Spleen (tissue), 11 donors: ENCODE data around the gene ITPK1. TPM values are rescaled to one million over a fixed set of nuclear protein-coding genes. Genes with fewer than 3 reads are reported as not detected.

Source experiments
- DNase-seq: peaks from one replicate; pipeline ENCODE4 v3.0.0-alpha.2; 2020
- H3K27ac ChIP-seq, 8 donors: fragments of 200-600 bp; sonication (generic) in 7 of 8; 1 replicate in 4 of 8; 2 replicates in 4 of 8; pipeline versions ENCODE4 v1.5.0 to v1.8.0; 2016 to 2021; ENCODE audit warnings: inconsistent platforms in 4 of 8, mild to moderate bottlenecking in 4 of 8, moderate library complexity in 1 of 8
- H3K27me3 ChIP-seq, 7 donors: fragments of 200-600 bp; sonication (generic) in 6 of 7; replicated peaks in 1 of 7; 1 replicate in 4 of 7; 2 replicates in 3 of 7; pipeline versions ENCODE4 v1.5.0 to v1.8.0; 2016 to 2021; ENCODE audit warnings: inconsistent platforms in 3 of 7, mild to moderate bottlenecking in 1 of 7
- H3K36me3 ChIP-seq, 6 donors: fragments of 200-600 bp; sonication (generic) in 5 of 6; 1 replicate in 4 of 6; 2 replicates in 2 of 6; pipeline versions ENCODE4 v1.5.0 to v1.8.0; 2016 to 2021; ENCODE audit warnings: inconsistent platforms in 2 of 6
- H3K4me1 ChIP-seq, 6 donors: fragments of 200-600 bp; sonication (generic) in 5 of 6; 1 replicate in 3 of 6; 2 replicates in 3 of 6; pipeline versions ENCODE4 v1.5.0 to v1.8.0; 2016 to 2021; ENCODE audit warnings: inconsistent platforms in 3 of 6
- H3K4me3 ChIP-seq, 8 donors: fragments of 200-600 bp; sonication (generic) in 7 of 8; 1 replicate in 4 of 8; 2 replicates in 4 of 8; pipeline versions ENCODE4 v1.5.0 to v1.8.0; 2016 to 2021; ENCODE audit warnings: inconsistent platforms in 4 of 8, mild to moderate bottlenecking in 4 of 8, moderate library complexity in 2 of 8
- H3K9me3 ChIP-seq, 8 donors: fragments of 200-600 bp; sonication (generic) in 7 of 8; 1 replicate in 4 of 8; 2 replicates in 4 of 8; pipeline versions ENCODE4 v1.5.0 to v1.8.0; 2016 to 2021; ENCODE audit warnings: inconsistent platforms in 4 of 8
- CTCF ChIP-seq, 11 experiments: fragments of 200-600 bp in 7 of 11; fragments of 450-650 bp in 4 of 11; sonication (generic) in 4 of 11; IDR thresholded peaks in 8 of 11; conservative IDR thresholded peaks in 3 of 11; 1 replicate in 7 of 11; 2 replicates in 4 of 11; pipeline versions ENCODE4 v1.4.0 to v1.8.0; 2016 to 2021; ENCODE audit warnings: antibody characterized with exemption in 11 of 11, inconsistent platforms in 4 of 11, mild to moderate bottlenecking in 1 of 11
- POLR2A ChIP-seq, 3 donors: fragments of 450-650 bp; IDR thresholded peaks; one replicate each; pipeline ENCODE4 v1.5.1; 2017; ENCODE audit warnings: antibody characterized with exemption in 3 of 3, mild to moderate bottlenecking in 1 of 3
- POLR2AphosphoS5 ChIP-seq, 3 donors: sonication (generic); formaldehyde crosslinking; IDR thresholded peaks; one replicate each; pipeline ENCODE4 v1.5.1; 2017; ENCODE audit warnings: antibody characterized with exemption in 3 of 3
- WGBS, 5 donors: extraction: QIAGEN DNeasy Blood & Tissue Kit in 3 of 5; methylation state at CpG; one replicate each; pipeline versions ENCODE4 v1.1.5 to v1.1.7; 2013 to 2018; 5-methylcytosine and 5-hydroxymethylcytosine counted together
- intact Hi-C: fragments of 100-400 bp; cut with DNase I; formaldehyde crosslinking; loops from one replicate; pipeline ENCODE4 v1.15.0; 2023; ENCODE audit warnings: low total_unique reads
- polyA plus RNA-seq, 3 donors: library from polyadenylated mRNA; stranded (reverse); fragments of 200-250 nt; gene quantifications; one replicate each; pipeline ENCODE4 v1.2.1, GENCODE V29; 2013
- total RNA-seq, 7 donors: library from RNA; depleted of rRNA in 3 of 7; stranded (reverse); fragments of >200 nt in 3 of 7; fragmentation: NEBNext Ultra II Directional in 4 of 7; extraction: Animal tissue kit (Norgen Biotek cat#: 25700) in 4 of 7; gene quantifications; one replicate each; pipeline versions ENCODE4 v1.1.0 to v1.2.1, GENCODE V29; 2016 to 2021
- donor health status: healthy with polysubstance abuse.
- donor health status: DM: no; HTN: no; CAD: no; lungs with moderate emphysema.
- donor health status: DM: no; HTN: no; CAD: no.
- donor health status: Bipolar disorder and iron deficiency.
- donor health status: healthy.
- donor health status: DM: no; HTN: no; CAD: no.
- donor health status: DM: yes; HTN: yes; CAD: no.

ITPK1 gene
- total and polyA plus RNA-seq, 10 donors, result 22.9 to 123 (median 68.0) TPM

DNA sequence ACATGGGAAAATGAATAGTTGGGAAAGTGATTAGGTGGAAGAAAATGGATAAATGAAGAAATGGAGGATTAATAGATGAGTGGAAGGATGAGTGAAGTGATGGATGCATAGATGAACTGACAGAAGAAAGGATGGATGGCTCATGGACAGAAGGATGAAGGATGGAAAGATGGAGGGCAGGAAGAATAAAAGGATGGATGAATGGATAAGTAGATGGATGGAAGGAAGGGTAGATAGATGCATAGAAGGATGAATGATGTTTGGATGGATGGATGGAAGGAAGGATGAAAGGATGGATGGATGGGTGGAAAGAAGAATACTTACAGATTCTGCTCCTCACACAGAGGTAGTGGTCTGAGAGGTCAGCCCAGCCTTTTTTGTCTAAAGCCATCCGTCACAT, 228.6 kb downstream of the ITPK1 start:
- H3K4me1 ChIP-seq, result no peaks in the 10 kb centered on the region
- no peak overlapping the region for H3K4me3 ChIP-seq
- no peaks in the 10 kb centered on the region for H3K36me3 ChIP-seq
- TF ChIP-seq POLR2AphosphoS5 (IDR thresholded peaks at IDR 0.05) (no peak), CTCF (IDR thresholded peaks at IDR 0.05 in 8 of 11, conservative IDR thresholded peaks at IDR 0.05 in 3 of 11) (no peak), POLR2A (IDR thresholded peaks at IDR 0.05) (no peak)
- H3K27ac ChIP-seq, result no peak overlapping the region
- peaks cover 0 to 3% (median under 1%) of the 10 kb centered on the region in 8 donors for H3K9me3 ChIP-seq
- no peak for DNase-seq
- WGBS, 5 donors, result 84 to 89% (median 88%) methylated on average over 1 of the region's 1 CpG
- peaks cover 0 to 18% (median 0%) of the 10 kb centered on the region in 7 donors for H3K27me3 ChIP-seq
- intact Hi-C loops, result no loop called here

Other genes starting within 250 kb of the ITPK1 start
- gene CHGA, start 192.8 kb downstream of the ITPK1 start, total RNA-seq, result not detected
- gene CHGA, start 192.8 kb downstream of the ITPK1 start, polyA plus RNA-seq, result under 1 TPM in 2 of 3 donors, not detected in 1; 0.09 to 0.20 TPM
- gene MOAP1, start 69.0 kb upstream of the ITPK1 start, total RNA-seq, result 10 to 100 TPM; 16.3 to 31.4 (median 28.1) TPM
- 10 to 100 TPM; 17.3 to 23.8 (median 21.5) TPM for gene MOAP1, start 69.0 kb upstream of the ITPK1 start, polyA plus RNA-seq
- gene LYSET, start 69.4 kb upstream of the ITPK1 start, total RNA-seq, result 10 to 100 TPM in 5 of 7 donors, 1 to 10 TPM in 2; 8.5 to 15.7 (median 14.1) TPM
- 10 to 100 TPM; 21.8 to 29.2 (median 25.8) TPM for gene LYSET, start 69.4 kb upstream of the ITPK1 start, polyA plus RNA-seq
- gene GON7, start 91.1 kb upstream of the ITPK1 start, total RNA-seq, result 10 to 100 TPM in 3 of 7 donors, 1 to 10 TPM in 4; 7.2 to 16.6 (median 8.7) TPM
- gene GON7, start 91.1 kb upstream of the ITPK1 start, polyA plus RNA-seq, result 10 to 100 TPM; 19.3 to 27.0 (median 24.8) TPM
- gene UBR7, start 91.3 kb upstream of the ITPK1 start, total RNA-seq, result 10 to 100 TPM; 15.9 to 39.7 (median 22.2) TPM
- gene UBR7, start 91.3 kb upstream of the ITPK1 start, polyA plus RNA-seq, result 10 to 100 TPM in 2 of 3 donors, 1 to 10 TPM in 1; 9.7 to 15.1 (median 13.1) TPM
- gene BTBD7, start 217.1 kb upstream of the ITPK1 start, total RNA-seq, result 10 to 100 TPM; 27.3 to 48.4 (median 33.5) TPM
- gene BTBD7, start 217.1 kb upstream of the ITPK1 start, polyA plus RNA-seq, result 1 to 10 TPM; 5.0 to 8.5 (median 5.8) TPM
- gene COX8C, start 231.3 kb upstream of the ITPK1 start, total RNA-seq, result not detected
- not detected for gene COX8C, start 231.3 kb upstream of the ITPK1 start, polyA plus RNA-seq